Testis (tissue), 3 donors: ENCODE measurements around the gene RHBDD3. TPM values are rescaled to one million over a fixed set of nuclear protein-coding genes. Genes with fewer than 3 reads are reported as not detected.
"Not testable (repeated sequence)": the region's sequence is repeated elsewhere in the genome, so short reads cannot be mapped to it uniquely, and the experiment has no call there.

ENCODE experiments used
- DNase-seq: peaks from one replicate; pipeline ENCODE4 v3.0.0-alpha.2; 2019
- H3K27ac ChIP-seq, 2 donors: fragments of 200-600 bp; sonication (generic); one replicate each; pipeline ENCODE4 v1.5.1; 2019
- H3K27me3 ChIP-seq: fragments of 200-600 bp; sonication (generic); one replicate; pipeline ENCODE4 v1.5.1; 2019
- H3K36me3 ChIP-seq: fragments of 200-600 bp; sonication (generic); one replicate; pipeline ENCODE4 v1.5.1; 2017; ENCODE audit warnings: low read depth; ENCODE audit errors: missing control alignments
- H3K4me1 ChIP-seq: fragments of 200-600 bp; sonication (generic); one replicate; pipeline ENCODE4 v1.5.1; 2019
- H3K4me3 ChIP-seq, 2 donors: fragments of 200-600 bp; sonication (generic); one replicate each; pipeline ENCODE4 v1.5.1; 2017 to 2019
- H3K9me3 ChIP-seq: fragments of 200-600 bp; sonication (generic); one replicate; pipeline ENCODE4 v1.5.1; 2017
- POLR2A ChIP-seq: fragments of 450-650 bp; IDR thresholded peaks from one replicate; pipeline ENCODE4 v1.6.1; 2017; ENCODE audit warnings: antibody characterized with exemption, mild to moderate bottlenecking, moderate library complexity
- WGBS, 2 donors: methylation state at CpG; one replicate each; pipeline ENCODE4 v1.1.5; 2018; 5-methylcytosine and 5-hydroxymethylcytosine counted together
- intact Hi-C: fragments of 100-400 bp; cut with DNase I; formaldehyde crosslinking; loops from one replicate; pipeline ENCODE4 v1.15.1; 2023; ENCODE audit warnings: low total_unique reads
- polyA plus RNA-seq: library from polyadenylated mRNA; stranded (reverse); fragments of 350-450 nt; fragmentation: Illumina TruSeq; extraction: RNeasy Lipid Tissue Mini Kit (QIAGEN cat#74804); gene quantifications from one replicate; pipeline ENCODE4 v1.2.3, GENCODE V29; 2014; ENCODE audit warnings: low read depth, low replicate concordance; ENCODE audit not compliant: insufficient read depth
- total RNA-seq, 2 donors: library from RNA; depleted of rRNA; stranded (reverse); fragments of >200 nt; gene quantifications; one replicate each; pipeline ENCODE4 v1.2.3, GENCODE V29; 2016
- TF ChIP-seq, protein P1 (sequence below), 3 experiments: fragments of 450-650 bp in 2 of 3; fragments of 200-600 bp in 1 of 3; sonication (generic) in 1 of 3; IDR thresholded peaks; one replicate each; pipeline ENCODE4 v1.5.1; 2016 to 2019; ENCODE audit warnings: antibody characterized with exemption in 3 of 3, mild to moderate bottlenecking in 2 of 3, moderate library complexity in 1 of 3

Gene RHBDD3
- total and polyA plus RNA-seq, 3 donors from 2014 or later = 55.1 to 99.2 (median 66.8) TPM

DNA sequence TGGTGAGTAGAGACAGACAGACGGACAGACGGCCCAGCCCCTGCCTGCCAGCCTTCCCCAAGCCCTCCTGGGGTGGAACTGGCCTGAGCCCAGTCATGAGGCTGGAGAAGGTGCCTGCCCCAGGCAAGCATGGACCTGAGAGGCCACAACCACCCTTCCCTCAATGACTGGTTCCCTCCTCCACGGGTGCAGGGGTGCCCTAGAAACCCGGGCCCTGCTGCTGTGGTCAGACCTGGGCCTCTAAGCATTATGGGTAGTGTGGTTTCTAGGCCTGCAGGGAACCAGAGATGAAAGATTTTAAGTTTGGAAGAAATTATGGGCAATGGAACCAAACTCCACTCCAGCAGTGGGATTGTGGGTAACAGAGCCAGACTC lies 13.5 kb downstream of the RHBDD3 start:
- intact Hi-C loops = no loop called here
- no peaks in the 10 kb centered on the region for H3K27me3 ChIP-seq
- no peak overlapping the region for H3K27ac ChIP-seq
- no peak overlapping the region for H3K4me3 ChIP-seq
- DNase-seq = no peak
- no peak for TF ChIP-seq POLR2A
- TF ChIP-seq, protein P1, sequence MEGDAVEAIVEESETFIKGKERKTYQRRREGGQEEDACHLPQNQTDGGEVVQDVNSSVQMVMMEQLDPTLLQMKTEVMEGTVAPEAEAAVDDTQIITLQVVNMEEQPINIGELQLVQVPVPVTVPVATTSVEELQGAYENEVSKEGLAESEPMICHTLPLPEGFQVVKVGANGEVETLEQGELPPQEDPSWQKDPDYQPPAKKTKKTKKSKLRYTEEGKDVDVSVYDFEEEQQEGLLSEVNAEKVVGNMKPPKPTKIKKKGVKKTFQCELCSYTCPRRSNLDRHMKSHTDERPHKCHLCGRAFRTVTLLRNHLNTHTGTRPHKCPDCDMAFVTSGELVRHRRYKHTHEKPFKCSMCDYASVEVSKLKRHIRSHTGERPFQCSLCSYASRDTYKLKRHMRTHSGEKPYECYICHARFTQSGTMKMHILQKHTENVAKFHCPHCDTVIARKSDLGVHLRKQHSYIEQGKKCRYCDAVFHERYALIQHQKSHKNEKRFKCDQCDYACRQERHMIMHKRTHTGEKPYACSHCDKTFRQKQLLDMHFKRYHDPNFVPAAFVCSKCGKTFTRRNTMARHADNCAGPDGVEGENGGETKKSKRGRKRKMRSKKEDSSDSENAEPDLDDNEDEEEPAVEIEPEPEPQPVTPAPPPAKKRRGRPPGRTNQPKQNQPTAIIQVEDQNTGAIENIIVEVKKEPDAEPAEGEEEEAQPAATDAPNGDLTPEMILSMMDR (IDR thresholded peaks at IDR 0.05) = no peak
- WGBS, 2 donors = 57 to 70% methylated on average over 3 to 4 of the region's 4 CpGs
- H3K4me1 ChIP-seq = no peaks in the 10 kb centered on the region
- no peaks in the 10 kb centered on the region for H3K36me3 ChIP-seq
- H3K9me3 ChIP-seq = no peaks in the 10 kb centered on the region

GRCh38 chr22:29253561-29254285 lies 14.1 kb downstream of the RHBDD3 start:
- 77 to 82% methylated on average over 13 to 14 of the region's 14 CpGs for WGBS, 2 donors
- Histone ChIP-seq H3K27ac (no peak overlapping the region), H3K36me3 (no peaks in the 10 kb centered on the region), H3K27me3 (no peaks in the 10 kb centered on the region), H3K4me3 (no peak overlapping the region), H3K4me1 (no peaks in the 10 kb centered on the region), H3K9me3 (no peaks in the 10 kb centered on the region)
- intact Hi-C loops = no loop called here
- no peak for TF ChIP-seq POLR2A
- TF ChIP-seq, protein P1 (IDR thresholded peaks at IDR 0.05) = no peak
- no peak for DNase-seq

DNA sequence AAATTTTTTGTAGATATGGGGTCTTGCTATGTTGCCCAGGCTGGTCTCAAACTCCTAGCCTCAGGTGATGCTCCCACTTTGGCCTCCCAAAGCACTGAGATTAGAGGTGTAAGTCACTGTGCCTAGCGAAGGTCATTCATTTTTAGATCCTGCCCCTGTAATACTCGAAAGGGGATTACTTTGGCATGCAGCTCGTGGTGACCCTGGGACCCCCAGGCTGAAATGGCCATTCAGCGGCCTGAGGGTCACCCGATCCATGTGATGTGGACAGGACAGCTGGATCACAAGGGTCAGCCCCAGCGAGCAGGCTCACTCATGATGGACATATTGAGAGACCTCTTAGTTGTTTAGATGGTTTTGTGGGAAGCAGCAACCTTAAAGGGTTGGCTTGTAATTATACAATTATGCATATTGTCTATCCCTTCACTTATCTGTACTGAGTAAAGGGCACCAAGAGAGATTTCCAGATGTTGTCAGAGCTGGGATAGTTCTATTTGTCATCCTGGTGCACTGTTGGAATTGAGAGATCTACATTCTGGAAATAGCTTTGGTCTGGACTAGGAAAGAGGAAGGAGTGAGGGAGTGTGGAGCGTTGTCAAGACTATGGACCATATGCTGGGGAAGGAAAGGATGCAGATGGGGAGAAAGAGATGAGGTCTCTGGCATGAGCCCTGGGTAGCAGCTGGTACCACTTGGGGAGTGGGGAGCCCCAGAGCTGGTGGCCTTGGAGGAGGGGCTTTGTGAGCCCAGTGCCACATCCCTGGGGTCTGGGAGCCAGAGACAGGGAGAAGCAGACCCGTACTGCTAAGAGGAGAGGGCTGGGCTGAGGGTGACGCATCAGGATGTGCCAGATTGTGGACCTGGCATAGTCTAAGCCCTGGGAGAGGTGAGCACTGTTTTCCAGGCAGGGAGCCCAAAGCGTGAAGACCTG lies 15.5 kb downstream of the RHBDD3 start:
- Histone ChIP-seq H3K27ac (no peak overlapping the region), H3K27me3 (no peaks in the 10 kb centered on the region), H3K4me1 (no peaks in the 10 kb centered on the region), H3K36me3 (no peaks in the 10 kb centered on the region), H3K9me3 (no peaks in the 10 kb centered on the region), H3K4me3 (no peak overlapping the region)
- intact Hi-C loops = no loop called here
- TF ChIP-seq, protein P1 (IDR thresholded peaks at IDR 0.05) = no peak
- TF ChIP-seq POLR2A = no peak
- WGBS, 2 donors = 93% methylated on average over 10 of the region's 10 CpGs
- no peak for DNase-seq

DNA sequence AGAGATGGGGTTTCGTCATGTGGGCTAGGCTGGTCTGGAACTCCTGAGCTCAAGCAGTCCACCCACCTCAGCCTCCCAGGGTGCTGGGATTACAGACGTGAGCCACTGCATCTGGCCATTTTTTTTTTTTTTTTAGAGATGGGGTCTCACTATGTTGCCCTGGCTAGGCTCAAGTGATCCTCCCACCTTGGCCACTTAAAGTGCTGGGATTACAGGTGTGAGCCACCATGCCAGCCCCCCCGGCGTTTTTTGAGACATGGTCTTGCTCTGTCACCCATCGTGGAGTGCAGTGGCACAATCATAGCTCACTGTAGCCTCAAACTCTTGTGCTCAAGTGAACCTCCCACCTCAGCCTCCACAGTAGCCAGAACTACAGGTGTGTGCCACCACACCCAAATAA lies 16.5 kb downstream of the RHBDD3 start:
- Histone ChIP-seq H3K36me3 (no peaks in the 10 kb centered on the region), H3K27ac (no peak overlapping the region), H3K27me3 (no peaks in the 10 kb centered on the region), H3K9me3 (no peaks in the 10 kb centered on the region), H3K4me3 (no peak overlapping the region), H3K4me1 (no peaks in the 10 kb centered on the region)
- DNase-seq = no peak
- intact Hi-C loops = no loop called here
- 96 to 97% methylated on average over 5 of the region's 5 CpGs for WGBS, 2 donors
- no peak for TF ChIP-seq POLR2A
- TF ChIP-seq, protein P1 (IDR thresholded peaks at IDR 0.05) = no peak

- H3K36me3 ChIP-seq, H3K27ac ChIP-seq, H3K4me1 ChIP-seq, intact Hi-C loops, H3K9me3 ChIP-seq, H3K27me3 ChIP-seq, DNase-seq, H3K4me3 ChIP-seq: not testable (repeated sequence)
- WGBS, 2 donors = 94 to 95% methylated on average over 10 of the region's 10 CpGs
These were observed 19.9 kb downstream of the RHBDD3 start for GRCh38 chr22:29247891-29248290.
